ENCODE results near the gene YAF2. TPM values are rescaled to one million over a fixed set of nuclear protein-coding genes. Genes with fewer than 3 reads are reported as not detected.
"Not testable (repeated sequence)": the region's sequence is repeated elsewhere in the genome, so short reads cannot be mapped to it uniquely, and the experiment has no call there.

YAF2 gene
- total and polyA plus RNA-seq, 2 donors (not counting 3 experiments of a cell fraction or from before 2014, with no cell fraction given): 6.9 to 29.2 TPM

DNA sequence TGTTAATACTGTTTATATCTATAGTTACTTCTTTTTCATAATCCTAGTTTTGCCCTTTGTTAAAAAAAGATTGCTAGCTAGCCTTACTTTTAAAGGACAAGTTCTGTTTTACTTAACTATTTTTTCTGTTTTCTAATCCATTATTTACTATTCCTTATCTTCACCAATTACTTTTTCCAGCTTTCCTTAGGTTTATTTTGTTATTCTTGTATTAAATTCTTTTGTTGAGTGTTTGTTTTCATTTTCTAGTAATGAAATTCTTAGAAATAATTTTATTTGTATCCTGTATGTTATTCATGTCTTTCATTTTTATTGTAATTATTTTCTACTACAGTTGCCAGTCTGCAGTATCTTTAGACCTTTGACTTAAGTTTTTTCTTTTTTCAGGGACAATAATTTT lies 47.7 kb downstream of the YAF2 start:
- no peaks in the 10 kb centered on the region for H3K79me2 ChIP-seq (ENCODE audit: control insufficient read depth, insufficient read depth, low read length)
- H3K9me1 ChIP-seq (replicated peaks; ENCODE audit: control insufficient read depth, extremely low read depth, insufficient read depth, low read length): no peaks in the 10 kb centered on the region
- POLR2A ChIA-PET: interaction anchor here (0.6 kb wide), 1 partner anchor 15 kb away, joined by 4 read pairs; no protein-coding TSS in a partner anchor
- no TSS peak for BruUV-seq (replicated peaks)
- H3K27me3 ChIP-seq (ENCODE audit: control insufficient read depth in 2 of 2, insufficient read depth in 2 of 2, low read length in 2 of 2): no peaks in the 10 kb centered on the region
- H3K9ac ChIP-seq (replicated peaks; ENCODE audit: extremely low read depth, insufficient read depth, low read length): no peak overlapping the region
- no peak overlapping the region for H3K27ac ChIP-seq (ENCODE audit: insufficient read depth, low read depth, low read length)
- H3K4me1 ChIP-seq (ENCODE audit: control insufficient read depth, extremely low read depth, insufficient read depth, low read length): no peaks in the 10 kb centered on the region
- no peak overlapping the region for H3K4me3 ChIP-seq (replicated peaks in 1 of 3; ENCODE audit: insufficient read depth in 1 of 3, low read depth in 1 of 3, low read length in 3 of 3)
- TF ChIP-seq FOS (IDR thresholded peaks at IDR 0.05; ENCODE audit: borderline replicate concordance, insufficient read depth, low read length): no peak
- TF ChIP-seq, protein P1, sequence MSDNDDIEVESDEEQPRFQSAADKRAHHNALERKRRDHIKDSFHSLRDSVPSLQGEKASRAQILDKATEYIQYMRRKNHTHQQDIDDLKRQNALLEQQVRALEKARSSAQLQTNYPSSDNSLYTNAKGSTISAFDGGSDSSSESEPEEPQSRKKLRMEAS (IDR thresholded peaks at IDR 0.05; ENCODE audit: insufficient read depth, insufficient read length): no peak
- TF ChIP-seq POLR2A (IDR thresholded peaks at IDR 0.05; ENCODE audit: low read depth, low read length): no peak
- TF ChIP-seq JUN (IDR thresholded peaks at IDR 0.05; ENCODE audit: borderline replicate concordance, insufficient read depth, insufficient read length, low read depth): no peak
- TF ChIP-seq, protein P2, sequence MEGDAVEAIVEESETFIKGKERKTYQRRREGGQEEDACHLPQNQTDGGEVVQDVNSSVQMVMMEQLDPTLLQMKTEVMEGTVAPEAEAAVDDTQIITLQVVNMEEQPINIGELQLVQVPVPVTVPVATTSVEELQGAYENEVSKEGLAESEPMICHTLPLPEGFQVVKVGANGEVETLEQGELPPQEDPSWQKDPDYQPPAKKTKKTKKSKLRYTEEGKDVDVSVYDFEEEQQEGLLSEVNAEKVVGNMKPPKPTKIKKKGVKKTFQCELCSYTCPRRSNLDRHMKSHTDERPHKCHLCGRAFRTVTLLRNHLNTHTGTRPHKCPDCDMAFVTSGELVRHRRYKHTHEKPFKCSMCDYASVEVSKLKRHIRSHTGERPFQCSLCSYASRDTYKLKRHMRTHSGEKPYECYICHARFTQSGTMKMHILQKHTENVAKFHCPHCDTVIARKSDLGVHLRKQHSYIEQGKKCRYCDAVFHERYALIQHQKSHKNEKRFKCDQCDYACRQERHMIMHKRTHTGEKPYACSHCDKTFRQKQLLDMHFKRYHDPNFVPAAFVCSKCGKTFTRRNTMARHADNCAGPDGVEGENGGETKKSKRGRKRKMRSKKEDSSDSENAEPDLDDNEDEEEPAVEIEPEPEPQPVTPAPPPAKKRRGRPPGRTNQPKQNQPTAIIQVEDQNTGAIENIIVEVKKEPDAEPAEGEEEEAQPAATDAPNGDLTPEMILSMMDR (IDR thresholded peaks at IDR 0.05; ENCODE audit: extremely low read depth in 1 of 2, insufficient read depth in 1 of 2, low read depth in 1 of 2, low read length in 2 of 2): no peak
- no peak for TF ChIP-seq GATA2 (IDR thresholded peaks at IDR 0.05; ENCODE audit: insufficient read depth, insufficient read length, low read depth, low read length)
- no peak for TF ChIP-seq EZH2 (IDR thresholded peaks at IDR 0.05; ENCODE audit: borderline replicate concordance, low read depth, low read length, severe bottlenecking)
- no peak for TF ChIP-seq POLR2AphosphoS5 (IDR thresholded peaks at IDR 0.05; ENCODE audit: insufficient read depth, low read depth, low read length)
- no peak for TF ChIP-seq MYC (IDR thresholded peaks at IDR 0.05; ENCODE audit: low read depth, low read length)
- H3K4me2 ChIP-seq (ENCODE audit: insufficient read depth, low read length): no peak overlapping the region
- no peaks in the 10 kb centered on the region for H4K20me1 ChIP-seq (replicated peaks; ENCODE audit: control insufficient read depth, extremely low read depth, insufficient read depth, low read length)
- dilution Hi-C loops (cut with MboI; ENCODE audit: extremely low pct_ligation_motif_present, low sequenced_read_pairs) (no loop called here), intact Hi-C loops (cut with micrococcal nuclease) (no loop called here)
- no peak for FAIRE-seq
- CTCF ChIA-PET: no interaction called here
- peaks cover 0 to 2% of the 10 kb centered on the region in 2 experiments for H3K36me3 ChIP-seq (ENCODE audit: control insufficient read depth in 2 of 2, extremely low read depth in 1 of 2, insufficient read depth in 2 of 2, low read length in 2 of 2)
- DNase-seq (ENCODE audit: low read depth, low spot score): no peak
- no peak overlapping the region for H2AFZ ChIP-seq (ENCODE audit: low read depth, low read length)
- no peaks in the 10 kb centered on the region for H3K9me3 ChIP-seq (replicated peaks; ENCODE audit: control insufficient read depth, insufficient read depth, low read length)

DNA sequence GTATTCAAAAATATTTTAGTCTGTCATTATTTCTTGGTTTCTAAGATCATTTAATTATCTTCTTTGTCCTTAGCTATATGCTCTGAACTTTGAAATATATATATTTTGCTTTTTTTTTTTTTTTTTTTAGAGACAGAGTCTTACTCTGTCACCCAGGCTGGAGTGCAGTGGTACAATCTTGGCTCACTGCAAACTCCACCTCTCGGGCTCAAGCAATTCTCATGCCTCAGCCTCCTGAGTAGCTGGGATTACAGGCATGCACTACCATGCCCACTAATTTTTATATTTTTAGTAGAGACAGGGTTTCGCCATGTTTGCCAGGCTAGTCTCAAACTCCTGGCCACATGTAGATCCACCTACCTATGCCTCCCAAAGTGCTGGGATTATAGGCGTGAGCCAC lies 49.8 kb downstream of the YAF2 start:
- dilution Hi-C loops (cut with MboI; ENCODE audit: extremely low pct_ligation_motif_present, low sequenced_read_pairs); POLR2A ChIA-PET; H3K27ac ChIP-seq (ENCODE audit: insufficient read depth, low read depth, low read length); intact Hi-C loops (cut with micrococcal nuclease); H3K9ac ChIP-seq (replicated peaks; ENCODE audit: extremely low read depth, insufficient read depth, low read length); H2AFZ ChIP-seq (ENCODE audit: low read depth, low read length); BruUV-seq (replicated peaks); DNase-seq (ENCODE audit: low read depth, low spot score); H3K36me3 ChIP-seq (ENCODE audit: control insufficient read depth in 2 of 2, extremely low read depth in 1 of 2, insufficient read depth in 2 of 2, low read length in 2 of 2); H3K79me2 ChIP-seq (ENCODE audit: control insufficient read depth, insufficient read depth, low read length); H3K4me3 ChIP-seq (replicated peaks in 1 of 3; ENCODE audit: insufficient read depth in 1 of 3, low read depth in 1 of 3, low read length in 3 of 3); H4K20me1 ChIP-seq (replicated peaks; ENCODE audit: control insufficient read depth, extremely low read depth, insufficient read depth, low read length); H3K9me1 ChIP-seq (replicated peaks; ENCODE audit: control insufficient read depth, extremely low read depth, insufficient read depth, low read length); FAIRE-seq; H3K9me3 ChIP-seq (replicated peaks; ENCODE audit: control insufficient read depth, insufficient read depth, low read length); H3K4me1 ChIP-seq (ENCODE audit: control insufficient read depth, extremely low read depth, insufficient read depth, low read length); H3K27me3 ChIP-seq (ENCODE audit: control insufficient read depth in 2 of 2, insufficient read depth in 2 of 2, low read length in 2 of 2); CTCF ChIA-PET; H3K4me2 ChIP-seq (ENCODE audit: insufficient read depth, low read length): not testable (repeated sequence)
